Measurements from ENCODE around the gene ETFA.

ETFA gene

GRCh38 chr15:76197703-76198455 lies 113.4 kb downstream of the ETFA start:
- DNase-seq (ENCODE audit: low read depth, low spot score): no peak

GRCh38 chr15:76196269-76197231 lies 114.7 kb downstream of the ETFA start:
- no peak for DNase-seq (ENCODE audit: low read depth, low spot score)

GRCh38 chr15:76195506-76196268 lies 115.6 kb downstream of the ETFA start:
- DNase-seq (ENCODE audit: low read depth, low spot score): no peak

DNA sequence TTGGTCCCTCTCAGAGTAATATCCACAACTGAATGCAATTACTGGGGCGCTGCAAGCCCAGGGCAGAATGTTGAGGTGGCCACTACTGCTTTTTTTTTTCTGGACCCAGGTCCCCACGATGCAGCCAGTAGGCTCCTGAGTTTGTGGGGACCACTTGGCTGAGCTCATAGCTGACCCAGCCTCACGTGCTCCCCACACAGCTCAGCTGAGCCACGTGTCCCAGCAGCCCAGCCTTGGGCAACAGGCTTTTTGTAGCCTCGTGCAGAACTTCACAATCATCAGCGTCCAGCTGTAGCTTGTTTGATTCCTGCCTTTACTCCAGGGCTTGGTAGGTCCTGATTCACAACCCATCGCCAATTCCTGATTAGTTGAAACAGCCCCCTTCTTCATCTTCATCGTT lies 117.3 kb downstream of the ETFA start:
- no peak for DNase-seq (ENCODE audit: low read depth, low spot score)

- no peak for DNase-seq (ENCODE audit: low read depth, low spot score)
Observed at GRCh38 chr15:76192715-76193114, 118.6 kb downstream of the ETFA start.

DNA sequence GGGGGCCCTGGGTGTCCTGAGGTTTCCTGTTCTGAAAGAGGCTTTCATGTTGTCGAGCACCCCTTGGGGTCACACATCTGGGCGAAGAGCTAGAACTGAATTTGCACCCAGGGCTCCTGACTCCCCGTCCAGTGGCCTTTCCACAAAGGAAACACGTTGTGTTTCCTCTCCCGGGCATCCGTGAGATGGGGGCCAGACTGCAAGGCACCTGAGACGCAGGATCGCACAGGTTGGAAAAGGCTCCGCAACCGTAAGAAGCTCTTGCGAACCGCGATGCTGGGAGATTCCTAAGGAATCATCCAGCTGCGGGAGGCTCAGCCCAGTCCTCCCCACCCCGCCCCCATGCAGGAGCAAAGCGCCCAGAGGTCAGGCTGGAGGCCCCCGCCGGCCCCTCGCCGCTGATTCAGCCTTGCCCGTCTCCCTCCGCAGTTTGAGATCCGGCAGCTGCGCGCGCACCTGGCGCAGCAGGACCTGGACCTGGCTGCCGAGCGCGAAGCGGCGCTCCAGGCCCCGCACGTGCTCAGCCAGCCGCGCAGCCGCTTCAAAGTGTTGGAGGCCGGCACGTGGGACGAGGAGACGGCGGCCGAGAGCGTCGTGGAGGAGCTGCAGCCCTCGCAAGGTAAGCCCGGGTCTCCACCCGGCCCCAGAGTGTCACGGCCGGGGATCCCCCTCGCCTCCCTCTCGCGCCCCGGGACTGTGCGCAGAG lies 119.6 kb downstream of the ETFA start:
- DNase-seq (ENCODE audit: low read depth, low spot score): no peak

DNA sequence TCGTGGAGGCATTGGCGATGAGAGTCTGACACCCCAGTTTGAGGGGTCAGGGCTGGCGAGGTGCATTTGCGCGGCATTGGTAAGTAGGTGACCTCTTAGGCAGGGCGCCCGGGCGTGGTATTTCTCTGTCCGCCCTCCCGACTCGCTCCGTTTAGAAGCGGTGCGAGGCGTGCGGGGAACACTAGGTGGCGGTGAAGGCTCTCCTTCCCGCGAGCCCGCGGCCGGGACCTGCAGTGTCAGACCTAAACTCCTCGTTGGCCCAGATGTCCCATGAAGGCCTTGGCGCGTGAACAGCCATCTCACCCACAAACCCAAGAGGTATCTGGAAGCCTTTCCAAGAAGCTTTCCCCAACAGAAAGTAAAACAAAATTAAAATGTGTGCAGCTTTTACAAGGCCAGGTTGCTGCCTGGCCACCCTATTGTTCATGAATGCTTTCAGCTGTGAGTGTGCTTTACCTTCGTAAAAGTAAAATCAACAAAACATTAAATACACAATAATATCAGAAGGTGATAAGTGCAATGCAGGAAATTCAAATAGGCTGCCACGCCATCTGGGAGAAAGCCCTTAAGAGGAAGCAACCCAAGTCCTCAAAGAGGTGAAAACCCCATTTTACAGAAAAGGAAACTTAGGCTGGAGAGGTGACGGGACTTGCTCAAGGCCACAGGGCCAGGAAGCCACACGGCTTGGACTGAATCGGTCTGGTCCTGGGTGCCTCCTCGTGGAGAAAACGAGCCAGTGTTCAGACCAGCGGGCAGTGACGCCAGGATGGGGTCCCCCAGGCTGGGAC lies 120.3 kb downstream of the ETFA start:
- no peak for DNase-seq (ENCODE audit: low read depth, low spot score)

GRCh38 chr15:76190070-76190564 lies 121.2 kb downstream of the ETFA start:
- DNase-seq (ENCODE audit: low read depth, low spot score): no peak

DNA sequence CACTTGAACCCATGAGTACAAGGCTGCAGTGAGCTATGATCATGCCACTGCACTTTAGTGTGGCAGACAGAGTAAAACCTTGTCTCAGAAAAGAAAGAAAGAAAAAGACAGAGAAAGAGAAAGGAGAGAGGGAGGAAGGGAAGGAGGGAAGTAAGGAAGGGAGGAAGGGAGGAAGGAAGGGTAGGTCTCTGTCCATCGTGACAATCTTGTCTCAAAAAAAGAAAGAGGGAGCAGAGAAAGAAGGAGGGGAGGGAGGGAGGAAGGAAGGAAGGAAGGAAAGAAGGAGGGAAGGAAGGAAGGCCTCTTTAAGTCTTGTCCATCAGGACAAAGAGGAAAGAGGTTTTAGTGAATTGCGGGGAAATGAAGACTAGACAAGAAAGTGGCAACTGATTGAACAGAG lies 122.2 kb downstream of the ETFA start:
- no peak for DNase-seq (ENCODE audit: low read depth, low spot score)

DNA sequence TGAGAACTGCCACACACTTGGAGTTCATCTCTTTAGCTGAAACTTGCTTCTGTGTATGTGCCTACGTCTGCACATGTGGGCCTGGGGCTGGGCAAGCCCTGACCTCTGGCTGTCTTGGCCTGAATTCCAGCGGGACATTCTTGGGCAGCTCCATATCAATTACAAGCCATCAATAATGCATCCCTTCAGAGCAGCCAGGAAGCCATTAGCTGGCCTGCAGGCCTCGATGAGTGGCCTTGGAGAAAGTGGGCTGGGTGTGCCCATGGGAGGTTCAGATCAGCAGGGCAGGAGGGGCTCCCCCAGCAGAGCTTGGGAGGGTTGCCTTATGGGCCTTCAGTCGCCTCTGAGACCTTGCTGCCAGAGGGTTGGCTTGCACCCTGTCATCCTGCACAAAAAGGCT lies 124.1 kb downstream of the ETFA start:
- no peak for DNase-seq (ENCODE audit: low read depth, low spot score)

DNA sequence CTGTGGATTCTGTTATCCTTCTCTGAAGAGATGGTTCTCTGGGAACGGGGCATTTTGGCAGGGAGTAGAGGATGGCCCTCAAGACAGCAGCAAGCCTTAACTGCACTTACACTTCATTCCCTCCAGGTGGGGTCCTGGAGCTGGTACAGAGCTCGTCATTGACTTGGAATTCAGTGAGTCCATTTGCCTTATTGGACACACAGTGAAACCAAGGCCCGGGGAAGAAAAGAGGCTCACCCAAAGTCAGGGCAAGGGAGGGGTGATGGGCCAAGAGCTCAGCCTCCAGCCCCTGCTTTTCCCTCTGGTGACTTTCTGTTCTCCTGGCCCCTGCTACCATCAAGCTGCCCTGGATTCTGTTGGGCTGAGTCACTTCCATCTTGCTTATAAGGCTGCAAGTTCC lies 125.6 kb downstream of the ETFA start:
- DNase-seq (ENCODE audit: low read depth, low spot score): no peak

DNA sequence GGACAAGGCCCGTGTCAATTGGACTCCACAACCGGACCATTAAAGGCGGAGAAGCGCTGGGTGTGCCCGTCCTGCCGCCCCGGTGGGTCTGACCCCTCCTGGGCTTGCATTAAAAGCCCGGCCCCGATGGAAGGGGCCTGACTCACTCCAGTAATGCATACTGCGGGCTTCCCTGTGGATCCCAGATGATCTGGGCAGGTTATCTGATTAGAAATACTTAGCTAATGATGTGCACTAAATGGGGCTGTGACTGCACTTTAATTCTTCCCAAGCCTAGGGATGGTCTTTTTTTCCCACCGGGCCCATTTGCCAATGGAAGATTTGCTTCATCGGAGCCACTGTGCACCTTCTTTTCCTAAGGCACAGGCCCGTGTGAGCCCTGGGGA lies 126.6 kb downstream of the ETFA start:
- DNase-seq (ENCODE audit: low read depth, low spot score): no peak

DNA sequence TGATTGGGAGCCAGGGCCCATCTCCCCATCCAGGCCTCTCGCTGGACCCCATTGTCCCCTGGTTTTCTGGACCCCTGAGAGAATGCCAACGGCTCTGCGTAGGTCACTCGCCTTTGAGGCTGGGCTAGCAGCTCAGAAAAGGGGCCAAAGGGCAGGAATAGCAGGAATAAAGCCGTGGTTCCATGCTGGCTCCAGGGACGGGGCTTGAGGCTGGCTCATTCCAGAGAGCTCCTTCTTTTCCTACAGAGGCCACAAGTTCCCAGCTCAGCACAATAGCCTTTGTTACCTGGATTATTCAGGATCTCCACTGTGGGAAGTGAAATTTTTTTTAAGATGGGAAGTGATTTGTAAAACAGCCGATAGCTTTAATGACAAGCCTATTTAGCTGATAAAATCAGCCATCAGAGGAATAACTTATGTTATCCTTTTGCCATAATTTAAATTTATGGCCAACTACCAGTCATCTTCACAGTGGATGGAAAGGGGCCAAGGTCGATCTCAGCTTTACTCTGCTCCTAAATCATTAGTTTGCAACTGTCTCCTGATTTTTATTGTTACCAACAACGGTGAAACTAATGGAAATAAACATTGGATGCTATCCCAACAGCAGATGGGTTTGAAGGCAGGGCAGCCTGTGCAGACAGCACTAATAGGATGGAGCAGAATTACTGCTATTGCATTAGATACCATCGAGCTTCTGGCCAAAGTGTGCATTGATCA lies 127.2 kb downstream of the ETFA start:
- DNase-seq (ENCODE audit: low read depth, low spot score): no peak

DNA sequence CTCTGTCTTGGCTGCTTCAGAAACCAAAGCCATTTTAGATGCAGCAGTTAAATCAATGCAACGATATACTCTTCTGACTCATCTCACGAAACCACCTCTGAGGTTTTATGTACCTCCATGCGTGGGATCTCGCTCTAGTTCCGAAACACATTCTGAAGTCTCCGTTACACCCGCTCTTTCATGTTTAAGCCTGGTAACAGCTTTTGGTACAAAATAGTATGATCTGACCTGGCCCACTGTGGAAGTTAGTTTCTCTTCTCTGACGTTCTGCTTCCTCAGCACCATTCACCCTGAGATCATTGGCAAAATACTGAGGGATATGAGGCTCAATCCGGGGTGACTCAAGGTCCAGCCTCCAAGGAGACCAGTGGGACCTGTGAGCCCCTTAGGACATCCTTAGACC lies 129.6 kb downstream of the ETFA start:
- DNase-seq (ENCODE audit: low read depth, low spot score): no peak

GRCh38 chr15:76180321-76180720 lies 130.9 kb downstream of the ETFA start:
- no peak for DNase-seq (ENCODE audit: low read depth, low spot score)

- DNase-seq (ENCODE audit: low read depth, low spot score): no peak
Observed at GRCh38 chr15:76179023-76179422, 132.2 kb downstream of the ETFA start.

DNA sequence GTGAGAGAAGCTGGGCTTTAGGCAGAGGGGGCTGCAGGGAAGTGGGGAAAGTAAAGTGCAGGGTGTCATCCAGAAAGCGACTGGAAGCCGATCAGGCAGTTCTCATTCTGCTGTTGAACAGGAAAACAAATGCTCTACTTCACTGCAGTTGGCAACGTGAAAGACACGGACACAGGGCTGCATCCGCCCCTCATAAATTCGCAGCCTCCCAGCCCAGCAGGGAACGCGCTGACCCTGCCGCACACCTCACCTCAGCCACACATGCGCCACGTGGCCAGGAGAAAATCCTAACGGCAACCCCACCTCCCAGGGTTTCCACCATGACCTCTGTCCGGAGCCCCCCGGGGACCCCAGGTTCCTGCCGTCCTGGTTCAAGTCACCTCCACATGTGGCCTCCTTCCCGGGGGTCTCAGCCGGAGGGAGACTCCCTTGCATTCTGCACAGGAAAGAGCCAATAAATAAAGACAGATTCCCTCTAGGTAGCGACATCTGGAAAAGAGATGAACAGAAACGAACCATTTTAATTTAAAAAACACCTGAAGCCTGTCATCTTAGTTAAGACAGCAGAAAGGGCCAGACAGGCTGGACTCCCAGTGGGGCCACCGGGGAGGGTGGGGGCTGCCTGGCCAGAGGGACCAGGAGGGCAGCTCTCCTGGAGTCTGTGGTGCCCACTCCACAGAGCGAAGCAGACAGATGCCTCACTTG lies 132.8 kb downstream of the ETFA start:
- no peak for DNase-seq (ENCODE audit: low read depth, low spot score)

DNA sequence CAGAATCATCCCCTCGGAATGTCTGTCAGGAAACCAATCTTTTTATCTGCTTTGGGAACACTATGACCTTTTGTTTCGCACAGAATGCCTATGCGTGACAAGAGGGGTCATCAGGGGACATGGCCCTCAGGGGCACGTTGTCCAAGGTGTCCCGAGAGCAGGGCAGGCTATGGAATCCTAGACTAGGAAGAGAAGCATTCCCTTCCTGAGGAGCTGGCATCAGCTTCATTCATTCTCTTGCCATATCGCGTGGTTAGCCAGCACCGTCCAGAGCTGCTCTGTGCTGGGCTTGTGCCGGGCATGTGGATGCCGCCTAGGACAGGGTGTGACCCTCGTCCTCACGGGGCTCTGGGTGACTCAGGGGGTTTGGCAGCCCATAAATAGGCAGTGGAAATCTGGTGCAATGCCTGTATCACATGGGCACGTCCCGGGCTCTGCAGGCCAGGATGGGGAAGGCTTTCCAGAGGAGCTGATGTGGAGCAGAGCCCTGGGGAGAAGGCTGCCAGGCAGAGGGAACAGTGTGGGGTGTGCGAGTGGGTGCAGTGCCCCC lies 133.7 kb downstream of the ETFA start:
- DNase-seq (ENCODE audit: low read depth, low spot score): no peak
